ENCODE measurements around the gene TUBGCP2.

- no peak for TF ChIP-seq SIN3A (IDR thresholded peaks at IDR 0.05; ENCODE audit: borderline replicate concordance, insufficient read depth, low read length)
- TF ChIP-seq, protein P1, sequence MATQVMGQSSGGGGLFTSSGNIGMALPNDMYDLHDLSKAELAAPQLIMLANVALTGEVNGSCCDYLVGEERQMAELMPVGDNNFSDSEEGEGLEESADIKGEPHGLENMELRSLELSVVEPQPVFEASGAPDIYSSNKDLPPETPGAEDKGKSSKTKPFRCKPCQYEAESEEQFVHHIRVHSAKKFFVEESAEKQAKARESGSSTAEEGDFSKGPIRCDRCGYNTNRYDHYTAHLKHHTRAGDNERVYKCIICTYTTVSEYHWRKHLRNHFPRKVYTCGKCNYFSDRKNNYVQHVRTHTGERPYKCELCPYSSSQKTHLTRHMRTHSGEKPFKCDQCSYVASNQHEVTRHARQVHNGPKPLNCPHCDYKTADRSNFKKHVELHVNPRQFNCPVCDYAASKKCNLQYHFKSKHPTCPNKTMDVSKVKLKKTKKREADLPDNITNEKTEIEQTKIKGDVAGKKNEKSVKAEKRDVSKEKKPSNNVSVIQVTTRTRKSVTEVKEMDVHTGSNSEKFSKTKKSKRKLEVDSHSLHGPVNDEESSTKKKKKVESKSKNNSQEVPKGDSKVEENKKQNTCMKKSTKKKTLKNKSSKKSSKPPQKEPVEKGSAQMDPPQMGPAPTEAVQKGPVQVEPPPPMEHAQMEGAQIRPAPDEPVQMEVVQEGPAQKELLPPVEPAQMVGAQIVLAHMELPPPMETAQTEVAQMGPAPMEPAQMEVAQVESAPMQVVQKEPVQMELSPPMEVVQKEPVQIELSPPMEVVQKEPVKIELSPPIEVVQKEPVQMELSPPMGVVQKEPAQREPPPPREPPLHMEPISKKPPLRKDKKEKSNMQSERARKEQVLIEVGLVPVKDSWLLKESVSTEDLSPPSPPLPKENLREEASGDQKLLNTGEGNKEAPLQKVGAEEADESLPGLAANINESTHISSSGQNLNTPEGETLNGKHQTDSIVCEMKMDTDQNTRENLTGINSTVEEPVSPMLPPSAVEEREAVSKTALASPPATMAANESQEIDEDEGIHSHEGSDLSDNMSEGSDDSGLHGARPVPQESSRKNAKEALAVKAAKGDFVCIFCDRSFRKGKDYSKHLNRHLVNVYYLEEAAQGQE (IDR thresholded peaks at IDR 0.05; ENCODE audit: insufficient read depth in 1 of 2, low read depth in 2 of 2, low read length in 2 of 2), result no peak
- TF ChIP-seq POLR2AphosphoS5 (IDR thresholded peaks at IDR 0.05; ENCODE audit: low read depth, low read length), result no peak
- no peak for TF ChIP-seq FOXP2 (optimal IDR thresholded peaks at IDR 0.05; ENCODE audit: borderline replicate concordance, extremely low read depth, extremely low read length, insufficient read depth)
These were observed 54.1 kb downstream of the TUBGCP2 start for GRCh38 chr10:133254421-133255120.
